ENCODE measurements around the gene AOPEP. TPM values are rescaled to one million over a fixed set of nuclear protein-coding genes. Genes with fewer than 3 reads are reported as not detected.

AOPEP gene
- total and polyA plus RNA-seq, 3 donors from 2014 or later: 31.4 to 95.0 (median 80.4) TPM

DNA sequence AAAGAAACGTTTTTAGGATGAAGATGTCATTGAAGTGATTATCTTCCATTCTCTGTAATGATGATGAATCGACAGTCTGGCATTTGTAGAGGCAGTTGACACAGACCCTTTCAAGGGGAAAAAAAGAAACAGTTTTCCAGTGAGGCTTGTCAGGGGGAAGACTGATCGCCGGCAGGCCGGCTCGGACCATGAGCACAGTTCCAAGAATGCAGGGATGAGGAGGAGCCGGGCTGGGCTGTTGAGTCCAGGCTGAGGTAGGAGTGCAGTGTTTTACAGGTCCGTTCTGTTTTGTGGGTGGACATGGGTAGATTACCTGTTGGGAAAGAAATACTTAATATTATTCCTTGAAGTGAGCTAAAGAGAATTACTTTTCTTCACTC, 194.6 kb downstream of the AOPEP start:
- no peak for DNase-seq
- TF ChIP-seq POLR2A (IDR thresholded peaks at IDR 0.05): no peak
- TF ChIP-seq CTCF (IDR thresholded peaks at IDR 0.05): no peak
- H3K9me3 ChIP-seq: no peaks in the 10 kb centered on the region
- 23 to 33% methylated on average over 8 of the region's 8 CpGs for WGBS, 2 donors
- H3K27ac ChIP-seq: peak overlapping the region; percentile 78 to 86
- intact Hi-C loops (cut with DNase I; ENCODE audit: low total_unique reads): no loop called here
- no peaks in the 10 kb centered on the region for H3K27me3 ChIP-seq
- H3K36me3 ChIP-seq (ENCODE audit: low read depth, missing control alignments): no peaks in the 10 kb centered on the region
- H3K4me1 ChIP-seq: peaks cover 44% of the 10 kb centered on the region
- H3K4me3 ChIP-seq: no peak overlapping the region

DNA sequence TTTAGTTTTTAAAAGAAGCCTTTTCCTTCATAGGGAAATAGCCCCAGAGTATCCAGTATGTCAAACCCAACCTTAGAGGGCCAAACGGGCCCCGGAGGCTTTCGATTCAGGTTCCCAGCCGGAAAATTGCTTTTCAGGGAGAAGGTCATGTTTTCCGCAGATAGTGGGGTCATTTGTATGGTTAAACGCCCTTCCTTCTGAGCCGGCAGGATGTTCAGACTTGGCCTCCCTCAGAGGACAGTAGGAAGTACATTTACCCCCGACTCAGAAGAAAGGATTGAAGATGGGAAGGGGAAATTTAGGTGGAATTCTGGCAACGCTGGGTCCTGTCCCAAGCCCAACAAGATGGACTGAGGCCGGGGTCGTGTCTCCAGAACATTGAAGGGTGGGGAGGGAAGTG, 195.2 kb downstream of the AOPEP start:
- H3K36me3 ChIP-seq (ENCODE audit: low read depth, missing control alignments): no peaks in the 10 kb centered on the region
- WGBS, 2 donors: 51 to 59% methylated on average over 11 of the region's 11 CpGs
- no peak for DNase-seq
- H3K4me1 ChIP-seq: peaks cover 44% of the 10 kb centered on the region
- intact Hi-C loops (cut with DNase I; ENCODE audit: low total_unique reads): no loop called here
- H3K9me3 ChIP-seq: no peaks in the 10 kb centered on the region
- TF ChIP-seq POLR2A (IDR thresholded peaks at IDR 0.05) (no peak), CTCF (IDR thresholded peaks at IDR 0.05) (no peak)
- H3K27me3 ChIP-seq: no peaks in the 10 kb centered on the region
- peak overlapping the region; percentile 78 to 86 for H3K27ac ChIP-seq
- no peak overlapping the region for H3K4me3 ChIP-seq

DNA sequence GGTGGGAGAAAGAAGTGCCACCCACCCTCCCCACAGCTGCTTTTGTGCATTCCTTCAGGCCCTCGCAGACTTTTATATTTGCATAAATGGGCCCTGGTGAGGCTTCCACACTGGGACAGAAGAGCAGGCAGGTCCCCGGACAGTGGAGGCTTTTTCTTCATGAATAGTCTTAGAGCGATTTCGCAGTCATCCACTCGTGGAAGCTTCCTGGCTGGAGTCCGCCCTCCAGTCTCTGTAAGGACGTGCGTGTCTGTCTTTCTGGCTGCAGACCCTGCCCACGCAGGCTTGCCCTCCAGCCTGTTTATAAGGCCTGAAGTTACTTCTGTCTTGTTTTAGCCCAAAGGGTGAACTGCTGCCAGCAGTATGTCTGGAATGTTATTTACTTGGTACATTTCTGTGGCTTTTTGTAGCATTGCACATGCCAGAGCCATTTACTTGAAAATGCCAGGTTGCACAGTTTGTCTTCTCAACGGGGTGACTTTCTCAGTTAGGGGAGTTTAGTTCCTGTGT, 195.7 kb downstream of the AOPEP start:
- DNase-seq: peak; percentile 52

GRCh38 chr9:94922691-94923107, 196.2 kb downstream of the AOPEP start:
- no peak for DNase-seq
- Histone ChIP-seq H3K27me3 (no peaks in the 10 kb centered on the region), H3K9me3 (no peaks in the 10 kb centered on the region), H3K4me3 (no peak overlapping the region), H3K36me3 (ENCODE audit: low read depth, missing control alignments) (no peaks in the 10 kb centered on the region), H3K4me1 (peaks cover 44% of the 10 kb centered on the region), H3K27ac (peak overlapping the region; percentile 72 to 86)
- 30 to 55% methylated on average over 5 of the region's 5 CpGs for WGBS, 2 donors
- intact Hi-C loops (cut with DNase I; ENCODE audit: low total_unique reads): no loop called here
- TF ChIP-seq POLR2A (IDR thresholded peaks at IDR 0.05) (no peak), CTCF (IDR thresholded peaks at IDR 0.05) (no peak)

More for the DNA sequence above, 195.7 kb downstream of the AOPEP start:
- Histone ChIP-seq H3K27ac (peak overlapping the region; percentile 78 to 86), H3K4me1 (peaks cover 44% of the 10 kb centered on the region), H3K9me3 (no peaks in the 10 kb centered on the region), H3K27me3 (no peaks in the 10 kb centered on the region), H3K4me3 (no peak overlapping the region), H3K36me3 (ENCODE audit: low read depth, missing control alignments) (no peaks in the 10 kb centered on the region)
- intact Hi-C loops (cut with DNase I; ENCODE audit: low total_unique reads): no loop called here
- WGBS, 2 donors: 35 to 46% methylated on average over 10 of the region's 10 CpGs
- TF ChIP-seq CTCF (IDR thresholded peaks at IDR 0.05) (no peak), POLR2A (IDR thresholded peaks at IDR 0.05) (no peak)

Data from testis (tissue), 3 donors.